Activated CD4-positive, alpha-beta T cell treated with anti-CD3 and anti-CD28 coated beads, Interleukin-2, amount 50 U/mL, for 16 hours (primary cell): Measurements from ENCODE around the gene MAGI3.
A peak's percentile ranks its signal among the peaks of the same experiment; 100 is the strongest.

ENCODE experiments used
- DNase-seq: peaks from one replicate; pipeline ENCODE4 v3.0.0-alpha.2; 2020

Gene MAGI3

GRCh38 chr1:113662101-113662500 is 271.8 kb downstream of the MAGI3 start:
- no peak for DNase-seq

GRCh38 chr1:113663165-113663951 is 273.0 kb downstream of the MAGI3 start:
- no peak for DNase-seq

- DNase-seq = no peak
Measured at GRCh38 chr1:113665071-113665470, 274.8 kb downstream of the MAGI3 start.

GRCh38 chr1:113666126-113666525 is 275.8 kb downstream of the MAGI3 start:
- DNase-seq = no peak

- no peak for DNase-seq
Measured at GRCh38 chr1:113669988-113670387, 279.7 kb downstream of the MAGI3 start.

GRCh38 chr1:113670650-113671049 is 280.3 kb downstream of the MAGI3 start:
- no peak for DNase-seq

GRCh38 chr1:113672491-113672890 is 282.2 kb downstream of the MAGI3 start:
- no peak for DNase-seq

- peak; percentile 50 for DNase-seq
Measured at GRCh38 chr1:113674591-113674990, 284.3 kb downstream of the MAGI3 start.

- peak; percentile 52 for DNase-seq
Measured at GRCh38 chr1:113675302-113675701, 285.0 kb downstream of the MAGI3 start.

- no peak for DNase-seq
Measured at GRCh38 chr1:113676524-113676923, 286.2 kb downstream of the MAGI3 start.

GRCh38 chr1:113677250-113678158 is 287.2 kb downstream of the MAGI3 start:
- peak; percentile 34 for DNase-seq

- no peak for DNase-seq
Measured at GRCh38 chr1:113678159-113678469, 287.8 kb downstream of the MAGI3 start.

GRCh38 chr1:113681596-113682337 is 291.5 kb downstream of the MAGI3 start:
- DNase-seq = no peak

GRCh38 chr1:113683384-113684152 is 293.3 kb downstream of the MAGI3 start:
- no peak for DNase-seq

GRCh38 chr1:113684153-113684541 is 293.8 kb downstream of the MAGI3 start:
- DNase-seq = no peak

- DNase-seq = no peak
Measured at GRCh38 chr1:113686891-113687618, 296.7 kb downstream of the MAGI3 start.

GRCh38 chr1:113691184-113691583 is 300.9 kb downstream of the MAGI3 start:
- DNase-seq = no peak

GRCh38 chr1:113692342-113692741 is 302.0 kb downstream of the MAGI3 start:
- DNase-seq = no peak

GRCh38 chr1:113692824-113693431 is 302.6 kb downstream of the MAGI3 start:
- DNase-seq = no peak

- DNase-seq = no peak
Measured at GRCh38 chr1:113694910-113695309, 304.6 kb downstream of the MAGI3 start.

GRCh38 chr1:113701429-113701828 is 311.1 kb downstream of the MAGI3 start:
- no peak for DNase-seq
